Regular cardiac myocyte (primary cell): Measurements from ENCODE around the gene ATAD3A. TPM values are rescaled to one million over a fixed set of nuclear protein-coding genes. Genes with fewer than 3 reads are reported as not detected.

Experiments
- total RNA-seq: library from RNA; depleted of rRNA; stranded (reverse); fragments of >200 nt; gene quantifications from 2 replicates; pipeline ENCODE4 v1.2.3, GENCODE V29; 2014

Gene ATAD3A
- 18.9 and 64.2 TPM in 2 replicates for total RNA-seq

GRCh38 chr1:1511533-1512285 lies at the start of gene ATAD3A:
TSS of gene ATAD3A (plus strand) at chr1:1512162. CDS start at chr1:1512269, 107 bp downstream.

GRCh38 chr1:1471389-1472052 lies 40.4 kb upstream of the ATAD3A start, which contains the start of gene ATAD3B:
TSS of gene ATAD3B (plus strand) at chr1:1471765. CDS start at chr1:1471885, 120 bp downstream.

GRCh38 chr1:1540090-1540817 lies 28.3 kb downstream of the ATAD3A start, which contains the start of gene TMEM240:
TSS of gene TMEM240 (minus strand) at chr1:1540624. CDS start at chr1:1540346, 278 bp downstream.

GRCh38 chr1:1574721-1575537 lies 63.0 kb downstream of the ATAD3A start, which contains the start of gene SSU72:
TSS of gene SSU72 (minus strand) at chr1:1574863. CDS start at chr1:1574557, 306 bp downstream.

Other genes starting within 250 kb of the ATAD3A start
- 31.3 and 43.5 TPM in 2 replicates for gene UBE2J2, start 238.3 kb upstream of the ATAD3A start, total RNA-seq
- gene SCNN1D, start 231.7 kb upstream of the ATAD3A start, total RNA-seq, result 0.58 and 1.4 TPM in 2 replicates
- 33.0 and 34.3 TPM in 2 replicates for gene ACAP3, start 204.2 kb upstream of the ATAD3A start, total RNA-seq
- 8.7 and 22.8 TPM in 2 replicates for gene PUSL1, start 203.6 kb upstream of the ATAD3A start, total RNA-seq
- 34.1 and 42.0 TPM in 2 replicates for gene INTS11, start 187.5 kb upstream of the ATAD3A start, total RNA-seq
- gene CPTP, start 187.4 kb upstream of the ATAD3A start, total RNA-seq, result 9.0 and 11.5 TPM in 2 replicates
- gene TAS1R3, start 180.9 kb upstream of the ATAD3A start, total RNA-seq, result under 0.01 TPM in 2 replicates
- gene DVL1, start 162.7 kb upstream of the ATAD3A start, total RNA-seq, result 86.0 and 119 TPM in 2 replicates
- gene MXRA8, start 153.6 kb upstream of the ATAD3A start, total RNA-seq, result 121 and 141 TPM in 2 replicates
- 82.6 and 152 TPM in 2 replicates for gene AURKAIP1, start 137.0 kb upstream of the ATAD3A start, total RNA-seq
- gene CCNL2, start 112.8 kb upstream of the ATAD3A start, total RNA-seq, result 63.8 and 140 TPM in 2 replicates
- gene MRPL20, start 104.9 kb upstream of the ATAD3A start, total RNA-seq, result 58.9 and 129 TPM in 2 replicates
- gene ANKRD65, start 90.9 kb upstream of the ATAD3A start, total RNA-seq, result under 0.01 TPM in 2 replicates
- 2.9 and 9.0 TPM in 2 replicates for gene VWA1, start 76.5 kb upstream of the ATAD3A start, total RNA-seq
- not detected in 2 replicates for gene ATAD3C, start 62.5 kb upstream of the ATAD3A start, total RNA-seq
- 15.8 and 46.6 TPM in 2 replicates for gene ATAD3B, start 40.4 kb upstream of the ATAD3A start, total RNA-seq
- gene TMEM240, start 28.5 kb downstream of the ATAD3A start, total RNA-seq, result 1.5 and 3.7 TPM in 2 replicates
- gene SSU72, start 62.7 kb downstream of the ATAD3A start, total RNA-seq, result 71.9 and 130 TPM in 2 replicates
- 1.3 and 1.7 TPM in 2 replicates for gene FNDC10, start 88.0 kb downstream of the ATAD3A start, total RNA-seq
- gene MIB2, start 103.3 kb downstream of the ATAD3A start, total RNA-seq, result 62.1 and 115 TPM in 2 replicates
- gene MMP23B, start 120.0 kb downstream of the ATAD3A start, total RNA-seq, result 8.1 and 10.7 TPM in 2 replicates
- 5.6 and 14.6 TPM in 2 replicates for gene CDK11B, start 146.8 kb downstream of the ATAD3A start, total RNA-seq
- 20.7 and 26.8 TPM in 2 replicates for gene SLC35E2B, start 180.6 kb downstream of the ATAD3A start, total RNA-seq
- gene CDK11A, start 212.2 kb downstream of the ATAD3A start, total RNA-seq, result 9.2 and 11.0 TPM in 2 replicates